ENCODE measurements around the gene ADO.
A peak's percentile ranks its signal among the peaks of the same experiment; 100 is the strongest.
"Not testable (repeated sequence)": the region's sequence is repeated elsewhere in the genome, so short reads cannot be mapped to it uniquely, and the experiment has no call there.

ADO gene

DNA sequence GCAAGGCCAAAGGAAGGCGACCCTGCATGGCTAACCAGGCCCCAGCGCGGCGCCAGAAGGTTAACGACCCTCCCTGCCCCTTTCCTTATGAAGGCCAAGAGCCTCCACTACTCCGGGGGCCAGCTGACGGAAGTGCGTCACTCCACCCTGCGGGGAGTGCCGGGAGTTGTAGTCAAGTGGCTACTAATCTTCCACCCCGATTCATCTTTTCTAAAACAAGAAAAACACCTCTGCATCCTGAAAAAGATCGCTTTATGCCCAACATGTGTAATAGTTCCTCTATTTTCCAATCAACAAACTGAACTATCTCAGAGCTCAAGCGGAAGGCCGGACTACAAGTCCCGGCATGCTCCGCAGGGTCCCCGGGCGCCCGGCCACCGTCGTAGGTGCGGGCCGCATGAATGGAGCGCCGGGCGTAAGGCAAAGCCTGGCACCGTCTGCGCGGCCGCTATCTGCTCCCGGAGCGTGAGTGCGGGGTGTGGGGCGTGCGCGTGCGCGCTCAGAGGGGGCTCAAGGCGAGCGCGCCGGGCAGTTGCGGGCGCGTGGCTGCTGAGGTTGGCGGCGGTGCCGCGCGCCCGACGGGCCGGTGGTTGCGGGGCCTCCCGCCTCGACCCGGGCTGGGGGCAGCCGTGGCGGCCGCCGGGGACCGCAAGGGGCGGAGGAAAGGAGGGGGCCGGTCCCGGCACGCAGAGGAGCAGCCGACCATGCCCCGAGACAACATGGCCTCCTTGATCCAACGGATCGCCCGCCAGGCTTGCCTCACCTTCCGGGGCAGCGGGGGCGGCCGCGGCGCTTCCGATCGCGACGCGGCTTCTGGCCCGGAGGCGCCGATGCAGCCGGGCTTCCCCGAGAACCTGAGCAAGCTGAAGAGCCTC, at the start of gene ADO:
Gene ADO (plus strand): TSS at position 365 of the 875 bp plus-strand sequence. CDS start 340 bp downstream, at position 705.
- peak; percentile 79 for DNase-seq

DNA sequence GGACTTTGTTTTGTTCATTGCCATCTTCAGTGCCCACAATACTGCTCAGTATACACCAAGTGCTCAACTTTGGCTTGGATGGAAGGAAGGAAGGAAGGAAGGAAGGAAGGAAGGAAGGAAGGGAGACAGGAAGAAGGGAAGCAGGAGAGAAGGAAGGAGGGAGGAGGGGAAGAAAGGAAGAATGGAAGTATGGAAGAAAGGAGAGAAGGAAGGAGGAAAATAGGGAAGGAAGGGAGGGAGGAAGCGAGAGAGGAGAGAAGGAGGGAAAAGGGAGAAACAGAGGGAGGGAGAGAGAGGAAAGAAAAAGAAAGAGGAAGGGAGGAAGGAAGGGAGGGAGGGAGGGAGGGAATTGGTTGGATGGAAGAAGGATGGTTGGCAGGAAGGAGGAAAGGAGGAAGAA, 49.6 kb upstream of the ADO start:
- DNase-seq: no peak

DNA sequence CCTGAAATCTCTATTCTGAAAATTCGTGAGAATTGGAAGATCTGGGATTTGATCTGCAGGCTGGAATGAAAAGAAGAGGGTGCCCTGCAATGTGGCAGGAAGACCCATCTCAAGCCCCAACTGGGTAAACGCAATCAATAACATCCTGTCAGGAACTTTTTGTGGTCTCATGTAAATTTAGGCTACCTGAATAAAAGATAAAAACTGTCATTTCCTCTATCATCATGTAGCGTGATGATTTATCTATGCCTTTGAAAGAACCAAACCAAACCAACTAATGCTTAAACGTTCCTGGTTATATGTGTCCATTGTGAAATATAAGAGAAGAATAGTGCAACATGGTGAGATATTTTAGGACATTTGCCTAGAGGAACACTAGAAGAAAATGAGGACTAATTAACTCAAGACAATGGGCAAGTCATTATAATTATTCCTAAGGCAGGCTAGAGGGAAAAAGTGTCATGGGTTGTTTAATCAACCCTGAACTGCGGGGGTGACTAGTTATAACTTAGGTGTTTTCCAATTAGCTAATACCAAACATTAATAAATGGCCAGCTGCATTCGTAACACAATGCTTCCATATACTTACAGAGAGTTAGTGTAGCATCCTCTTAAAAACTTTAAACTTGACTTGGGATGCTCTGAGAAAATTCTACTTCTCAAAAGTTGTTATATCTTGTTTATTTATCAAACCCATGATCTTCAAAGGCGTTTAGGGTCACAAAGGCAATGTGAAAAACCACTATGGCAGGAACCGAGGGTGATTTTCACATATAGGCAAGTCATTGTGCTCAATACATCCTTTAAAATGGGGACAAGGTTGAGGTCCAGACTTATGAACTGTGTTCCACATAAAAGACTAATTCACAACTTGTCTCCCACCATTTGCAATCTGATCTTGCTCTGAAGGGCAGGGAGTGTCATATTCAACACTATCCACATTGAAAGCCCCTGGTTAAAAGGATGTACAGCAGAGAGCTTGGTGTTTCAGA, 48.6 kb upstream of the ADO start:
- no peak for DNase-seq

DNA sequence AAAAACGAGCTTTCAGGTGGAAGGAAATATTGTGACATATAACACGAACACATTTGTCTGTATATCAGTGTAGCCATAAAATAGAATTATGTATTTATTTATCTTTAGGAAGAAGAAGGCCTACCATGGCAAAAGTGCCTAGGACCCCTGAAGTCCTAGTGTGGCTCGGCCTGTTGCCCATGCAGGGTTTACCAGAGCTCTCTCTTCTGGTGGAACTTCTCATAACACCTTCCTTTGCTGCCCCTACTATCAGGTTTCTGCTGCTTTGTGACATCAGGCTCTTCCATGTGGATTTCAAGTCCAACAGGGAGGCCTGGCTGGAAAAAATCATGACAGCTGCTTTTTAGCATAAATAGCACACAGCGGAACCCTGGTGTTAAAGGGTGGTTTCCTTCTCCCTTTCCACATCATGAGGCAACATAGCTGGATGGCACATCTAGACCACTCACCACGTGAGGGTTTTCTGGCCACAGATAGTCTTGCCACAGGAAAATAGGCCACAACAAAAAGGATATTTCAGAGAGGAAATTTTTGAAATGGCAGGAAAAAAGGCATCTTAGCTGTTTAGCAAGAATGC, 44.8 kb upstream of the ADO start:
- DNase-seq: no peak

DNA sequence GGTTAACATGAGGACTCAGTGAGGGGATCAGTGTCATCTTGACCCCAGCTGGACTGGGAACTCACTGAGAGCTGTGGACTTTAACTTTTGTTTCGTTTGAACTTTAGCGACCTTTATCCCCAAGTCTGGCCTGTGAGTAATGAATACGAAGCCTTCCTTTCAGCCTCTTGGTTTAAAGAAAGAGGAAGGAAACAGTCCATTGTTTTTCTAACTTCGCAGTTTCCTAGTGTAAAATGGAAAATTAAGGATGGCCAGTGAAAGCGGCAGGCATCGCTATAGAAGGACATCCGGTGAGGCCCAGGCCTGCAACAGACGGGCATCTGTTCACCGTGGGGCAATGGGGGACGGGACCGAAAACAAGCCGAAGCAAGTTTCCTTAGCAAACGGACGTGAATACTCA, 44.1 kb upstream of the ADO start:
- no peak for DNase-seq

DNA sequence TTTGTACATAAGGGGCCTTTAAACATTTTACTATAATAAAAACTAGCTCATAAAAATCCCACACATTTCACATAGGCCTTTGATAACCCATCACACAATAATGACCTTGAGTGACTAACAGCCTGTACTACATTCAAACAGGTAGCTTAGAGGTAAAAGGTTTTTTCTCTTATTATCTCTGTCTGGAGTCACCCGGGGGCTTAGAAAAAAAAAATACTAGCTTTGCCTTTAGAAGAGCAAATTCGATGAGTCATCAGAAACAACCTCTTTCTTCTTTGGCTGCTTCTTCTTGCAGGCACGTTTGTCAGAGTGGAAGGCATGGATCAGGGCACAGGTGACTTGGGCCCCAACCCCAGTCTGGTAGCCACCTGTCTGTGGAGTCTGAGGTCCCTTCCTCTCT, 43.4 kb upstream of the ADO start:
- no peak for DNase-seq

DNA sequence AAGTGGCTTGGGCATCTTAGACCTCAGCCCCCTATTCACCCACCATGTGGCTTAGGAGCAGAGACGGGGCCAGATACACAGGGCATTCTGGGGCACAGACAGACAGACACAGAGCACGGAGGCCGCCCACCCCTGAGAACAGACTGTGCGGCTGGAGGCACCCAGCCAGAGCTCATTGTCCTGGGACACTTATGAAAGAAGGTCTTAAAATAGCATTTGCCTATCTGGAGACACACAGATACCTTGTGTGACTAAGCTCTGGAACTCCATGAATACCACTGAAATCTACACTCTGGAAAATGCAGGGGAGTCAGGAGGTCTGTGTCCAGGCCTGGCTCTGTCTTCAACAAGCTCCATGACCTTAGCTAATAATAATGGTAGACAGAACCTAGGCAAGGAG, 41.4 kb upstream of the ADO start:
- no peak for DNase-seq

DNA sequence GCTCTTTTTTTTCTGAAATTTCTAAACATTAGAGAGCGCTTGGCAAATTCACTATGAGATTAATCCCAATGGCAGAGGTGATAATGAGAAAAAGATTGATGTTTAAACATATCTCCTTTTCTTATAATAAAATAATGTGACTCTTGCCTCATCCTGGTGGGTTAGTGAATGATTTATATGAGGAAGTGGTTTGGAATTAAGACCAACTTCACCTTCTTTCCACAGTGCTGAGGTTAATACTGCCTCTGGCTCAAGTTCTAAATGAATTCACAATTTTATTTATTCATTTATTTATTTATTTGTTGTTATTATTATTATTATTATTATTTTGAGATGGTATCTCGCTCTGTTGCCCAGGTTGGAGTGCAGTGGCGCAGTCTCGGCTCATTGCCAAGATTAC, 40.5 kb upstream of the ADO start:
- no peak for DNase-seq

DNA sequence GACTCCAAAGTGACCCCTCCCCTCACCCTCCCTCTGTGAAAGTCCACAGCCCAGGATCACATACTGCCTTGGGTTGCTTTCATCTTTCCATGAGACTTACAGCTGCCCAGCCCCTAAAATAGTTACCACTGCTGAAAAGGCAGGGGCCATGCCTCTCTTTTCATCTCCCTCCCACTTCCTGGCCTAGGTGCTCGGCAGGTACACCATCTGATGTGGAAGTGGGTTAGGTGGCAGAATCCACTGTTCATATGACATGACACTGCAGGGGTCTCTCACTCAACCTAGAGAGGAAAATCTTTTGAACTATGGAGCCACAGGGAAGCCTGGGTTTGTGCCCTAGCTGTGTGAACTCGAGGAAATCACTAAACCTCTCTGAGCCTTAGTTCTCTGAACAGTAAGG, 38.8 kb upstream of the ADO start:
- DNase-seq: no peak

DNA sequence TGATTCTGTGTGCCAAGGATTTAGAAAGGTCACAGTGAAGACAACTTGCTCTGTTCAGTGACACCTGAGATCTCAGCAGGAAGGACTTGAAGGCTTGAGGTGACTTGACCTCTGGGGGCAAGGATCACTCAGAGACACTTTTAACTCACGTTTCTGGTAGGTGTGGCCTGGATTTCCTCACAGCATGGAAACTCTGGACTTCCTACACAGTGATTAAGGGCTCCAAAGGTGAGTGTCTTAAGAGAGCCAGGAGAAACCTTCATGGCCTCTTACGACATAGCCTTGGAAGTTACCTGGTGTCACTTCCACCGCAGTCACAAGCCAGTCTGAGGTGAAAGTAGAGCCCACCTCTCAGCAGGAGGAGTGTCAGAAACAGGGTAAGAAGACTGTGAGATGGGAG, 38.1 kb upstream of the ADO start:
- no peak for DNase-seq

DNA sequence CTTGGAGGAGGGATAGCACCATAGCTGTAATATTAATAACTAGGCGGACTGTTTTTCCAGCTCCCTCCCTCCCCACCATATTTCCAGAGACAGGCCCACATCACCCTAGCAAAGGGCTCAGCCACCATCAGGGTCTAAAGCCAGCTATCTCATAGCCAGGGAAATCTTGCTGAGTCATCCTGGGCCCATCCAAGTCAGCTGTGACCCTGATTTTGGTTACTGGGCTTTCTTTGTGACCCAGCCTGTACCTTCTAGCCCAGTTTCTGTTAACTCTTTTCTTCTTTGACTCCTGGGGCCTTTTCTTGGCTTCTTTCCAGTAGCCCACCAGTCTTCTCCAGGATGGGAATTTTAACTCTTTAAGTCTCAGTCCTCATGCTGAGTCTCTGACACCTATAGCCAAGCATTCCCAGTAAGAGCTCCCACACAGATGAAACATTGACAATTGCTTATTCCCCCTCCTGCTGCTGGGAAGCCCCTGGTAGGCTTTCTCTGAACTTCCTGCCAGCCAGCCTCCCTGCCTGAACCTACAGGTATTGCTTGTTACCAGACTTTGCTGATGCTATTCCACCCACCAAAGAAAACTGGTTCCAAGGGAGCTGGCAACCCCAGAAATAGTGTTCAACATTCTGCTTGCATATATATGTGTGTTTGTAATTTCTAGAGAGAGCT, 34.8 kb upstream of the ADO start:
- no peak for DNase-seq

DNA sequence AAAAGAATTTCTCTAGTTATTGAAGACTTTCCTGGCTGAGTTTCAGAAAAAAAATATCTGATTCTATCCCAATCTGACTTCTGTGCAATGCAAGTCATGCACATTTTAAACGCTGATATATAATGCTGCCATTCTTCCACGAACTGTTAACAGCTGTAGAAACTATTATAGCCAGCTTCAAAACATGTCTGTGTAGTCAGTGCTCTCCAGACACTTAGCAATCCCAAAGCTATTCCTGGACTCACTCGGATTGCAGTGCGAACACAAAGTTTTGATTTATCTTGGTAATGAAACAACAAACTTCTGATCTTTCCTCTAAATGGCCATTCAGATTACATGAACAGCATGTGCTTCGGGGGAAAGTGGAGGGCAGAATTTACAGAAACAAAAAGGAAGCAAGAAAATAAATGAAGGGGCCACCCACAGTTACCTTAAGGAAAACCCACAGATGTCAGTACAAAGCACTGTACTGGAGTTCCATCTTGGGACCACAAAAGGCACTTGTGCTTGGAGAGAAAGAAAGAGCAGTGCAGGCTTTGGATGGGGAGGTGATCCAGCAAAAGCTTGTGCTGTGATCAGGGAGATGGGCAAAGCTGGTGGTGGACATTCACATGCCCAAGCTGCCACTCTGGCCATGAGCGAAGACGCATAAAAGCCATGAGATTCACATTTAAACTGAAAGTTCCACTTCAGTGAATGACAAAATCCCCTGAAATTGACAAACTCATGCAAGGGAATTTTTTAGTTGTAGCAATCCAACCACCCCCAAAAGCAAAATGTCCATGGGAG, 32.1 kb upstream of the ADO start:
- no peak for DNase-seq

DNA sequence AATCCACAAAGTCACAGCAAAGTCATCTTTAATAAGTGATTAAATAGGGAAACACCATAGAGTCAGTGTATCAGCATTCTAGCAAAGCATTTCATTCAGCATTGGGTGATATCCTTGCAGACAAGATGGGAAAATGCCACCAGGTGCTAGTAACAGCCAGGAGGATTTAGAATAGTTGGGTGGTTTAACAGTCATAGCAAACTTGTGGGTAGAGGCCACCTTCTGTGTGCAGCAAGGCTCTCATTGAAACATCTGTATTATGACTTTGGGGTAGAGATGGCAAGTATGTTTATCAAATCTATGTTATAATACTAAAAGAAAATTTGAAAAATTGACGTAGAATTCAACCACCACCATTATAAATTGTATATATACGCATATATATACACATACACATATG, 26.4 kb upstream of the ADO start:
- DNase-seq: no peak

DNA sequence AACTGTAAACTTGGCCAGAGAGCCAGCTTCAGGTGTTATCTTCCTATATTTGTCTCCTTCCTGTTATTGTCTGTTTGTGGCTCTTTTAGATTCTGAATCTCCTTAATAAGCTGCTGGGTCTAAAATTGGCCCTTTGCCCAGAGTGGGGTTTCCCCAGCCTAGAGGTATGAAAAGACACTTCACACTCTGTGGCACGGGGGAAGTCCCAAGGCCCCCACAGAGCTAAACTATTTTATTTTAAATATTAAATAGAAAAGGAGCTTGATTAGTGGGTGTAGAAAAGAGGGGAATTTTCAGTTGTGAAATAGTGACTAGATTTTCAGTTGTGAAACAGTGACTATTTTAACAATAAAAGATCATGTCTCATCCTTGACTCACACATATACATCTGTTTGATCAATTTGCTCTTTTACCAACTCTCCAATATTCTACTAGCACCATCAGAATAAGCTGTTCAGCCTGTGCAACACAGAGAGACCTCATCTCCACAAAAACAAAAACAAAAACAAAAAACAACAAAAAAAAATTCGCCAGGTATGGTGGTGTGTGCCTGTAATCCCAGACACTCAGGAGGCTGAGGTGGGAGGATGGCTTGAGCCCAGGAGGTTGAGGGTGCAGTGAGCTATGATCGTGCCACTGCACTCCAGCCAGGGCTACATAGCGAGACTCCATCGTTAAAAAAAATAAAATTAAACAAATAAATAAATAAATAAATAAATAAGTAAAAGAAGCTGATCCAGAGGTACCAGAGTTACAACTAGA, 24.9 kb upstream of the ADO start:
- peak; percentile 71 for DNase-seq

DNA sequence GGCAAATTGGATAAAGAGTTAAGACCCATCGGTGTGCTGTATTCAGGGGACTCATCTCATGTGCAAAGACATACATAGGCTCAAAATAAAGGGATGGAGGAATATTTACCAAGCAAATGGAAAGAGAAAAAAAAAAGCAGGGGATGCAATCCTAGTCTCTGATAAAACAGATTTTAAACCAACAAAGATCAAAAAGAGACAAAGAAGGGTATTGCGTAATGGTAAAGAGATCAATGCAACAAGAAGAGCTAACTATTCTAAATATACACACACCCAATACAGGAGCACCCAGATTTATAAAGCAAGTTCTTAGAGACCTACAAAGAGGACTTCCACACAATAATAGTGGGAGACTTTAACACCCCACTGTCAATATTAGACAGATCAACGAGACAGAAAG, 20.0 kb upstream of the ADO start:
- DNase-seq: not testable (repeated sequence)

DNA sequence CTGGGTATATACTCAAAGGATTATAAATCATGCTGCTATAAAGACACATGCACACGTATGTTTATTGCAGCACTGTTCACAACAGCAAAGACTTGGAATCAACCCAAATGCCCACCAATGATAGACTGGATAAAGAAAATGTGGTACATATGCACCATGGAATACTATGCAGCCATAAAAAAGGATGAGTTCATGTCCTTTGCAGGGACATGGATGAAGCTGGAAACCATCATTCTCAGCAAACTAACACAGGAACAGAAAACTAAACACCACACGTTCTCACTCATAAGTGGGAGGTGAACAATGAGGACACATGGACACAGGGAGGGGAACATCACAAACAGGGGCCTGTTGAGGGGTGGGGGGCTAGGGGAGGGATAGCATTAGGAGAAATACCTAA, 16.2 kb upstream of the ADO start:
- not testable (repeated sequence) for DNase-seq

DNA sequence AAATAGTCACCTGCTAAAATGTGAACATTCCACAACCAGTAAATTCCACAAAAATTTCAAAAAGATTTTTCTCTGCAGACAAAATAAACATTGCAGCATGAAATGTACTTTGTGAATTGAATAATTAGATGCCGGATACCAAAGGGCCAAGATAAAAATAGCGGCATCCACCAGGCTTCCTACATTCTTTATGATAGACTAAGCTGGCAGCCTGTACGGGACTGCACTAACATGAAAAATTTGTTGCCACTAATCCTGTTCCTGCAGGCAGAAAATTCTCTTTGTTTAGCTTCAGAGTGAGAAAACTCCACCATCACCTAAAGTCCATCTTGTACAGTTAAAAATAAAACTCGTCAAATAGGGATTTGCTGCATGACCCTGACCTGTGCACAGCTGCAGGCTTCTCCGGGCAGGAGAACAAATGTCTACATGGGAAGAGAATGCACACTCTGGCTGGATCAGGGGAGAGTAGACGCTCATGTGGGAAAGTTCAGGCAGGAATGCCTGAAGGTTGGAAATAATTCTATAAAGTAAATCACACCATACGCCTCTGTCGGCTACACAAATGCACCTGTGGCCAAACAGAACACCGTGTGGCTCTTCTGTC, 15.6 kb upstream of the ADO start:
- no peak for DNase-seq

DNA sequence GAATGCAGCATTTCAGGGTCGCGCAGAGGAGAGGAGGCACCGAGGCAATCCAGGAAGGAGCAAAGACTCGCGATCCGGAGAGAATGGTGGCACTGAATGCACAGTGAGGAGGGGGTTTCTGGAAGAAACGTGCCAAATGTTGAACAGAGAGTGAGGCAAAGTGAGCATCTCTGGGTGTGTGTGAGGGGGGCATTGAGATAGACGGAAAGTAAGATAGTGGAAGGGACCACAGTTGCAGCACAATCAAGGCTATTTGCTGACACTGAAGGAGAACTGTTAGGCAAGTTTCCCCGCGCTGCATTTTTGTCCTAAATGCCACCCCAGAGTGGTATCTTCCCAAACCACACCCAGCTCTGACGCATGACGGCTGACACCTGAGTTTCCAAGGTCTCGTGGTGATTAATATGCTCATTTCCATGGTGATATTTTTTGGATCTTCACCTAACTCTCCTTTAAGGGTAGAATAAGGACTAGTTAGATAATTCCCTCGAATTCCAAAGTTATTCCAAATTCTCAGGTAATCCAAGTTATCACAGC, 14.4 kb upstream of the ADO start:
- no peak for DNase-seq

DNA sequence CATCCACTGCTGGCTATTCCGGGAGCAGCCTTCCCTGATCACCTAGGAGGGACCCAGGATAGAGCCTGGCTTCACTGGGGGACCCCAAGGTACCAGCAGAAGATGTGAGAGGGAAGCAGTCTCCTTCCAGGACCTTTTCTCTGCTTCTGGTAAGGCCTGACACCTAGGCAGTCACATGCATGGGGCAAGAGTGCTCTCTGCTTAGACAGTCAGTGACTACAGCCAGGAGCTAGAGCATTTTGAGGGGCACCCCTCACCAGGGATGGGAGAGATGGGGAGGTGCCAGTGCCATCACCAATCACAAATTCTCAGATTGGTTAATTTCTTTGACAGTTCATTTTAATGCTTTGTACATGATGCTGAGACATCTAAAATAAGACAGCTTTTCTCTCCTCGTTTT, 13.9 kb upstream of the ADO start:
- no peak for DNase-seq

DNA sequence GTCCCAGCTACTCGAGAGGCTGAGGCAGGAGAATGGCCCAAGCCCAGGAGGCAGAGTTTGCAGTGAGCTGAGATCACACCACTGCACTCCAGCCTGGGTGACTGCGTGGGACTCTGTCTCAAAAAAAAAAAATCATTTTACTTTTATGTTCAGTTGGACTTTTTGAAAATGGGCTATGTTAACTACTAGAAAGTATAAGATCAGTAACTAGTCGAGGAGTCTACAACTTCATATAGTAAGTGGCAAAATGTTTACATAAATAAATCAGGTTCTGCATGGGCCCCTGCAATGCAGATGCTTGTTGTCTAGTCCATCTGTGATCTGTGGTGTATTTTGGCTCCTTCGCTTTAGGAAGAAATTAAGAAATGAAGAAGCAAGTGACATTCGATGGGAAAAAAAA, 12.3 kb upstream of the ADO start:
- no peak for DNase-seq

DNA sequence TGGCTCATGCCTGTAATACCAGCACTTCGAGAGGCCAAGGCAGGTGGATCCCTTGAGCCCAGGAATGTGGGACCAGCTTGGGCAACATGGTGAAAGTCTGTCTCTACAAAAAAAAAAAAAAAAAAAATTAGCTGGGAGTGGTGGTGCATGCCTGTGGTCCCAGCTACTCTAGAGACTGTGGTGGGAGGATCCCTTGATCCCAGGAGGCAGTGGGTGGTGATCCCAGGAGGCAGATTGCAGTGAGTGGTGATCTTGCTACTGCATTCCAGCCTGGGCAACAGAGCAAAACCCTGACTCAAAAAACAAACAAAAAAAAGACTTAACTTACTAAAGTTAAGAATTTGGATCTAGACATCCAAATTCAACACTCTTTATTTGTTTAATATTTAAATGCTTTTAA, 10.2 kb upstream of the ADO start:
- DNase-seq: no peak

Measured in activated CD4-positive, CD25-positive, alpha-beta regulatory T cell treated with anti-CD3 and anti-CD28 coated beads, Interleukin-2, amount 50 U/mL, for 72 hours (primary cell).